Stimulated activated CD4-positive, alpha-beta T cell treated with anti-CD3 and anti-CD28 coated beads, Interleukin-15, amount 100 ng/mL, for 24 hours (primary cell): ENCODE data around the gene TEX14.
"Not testable (repeated sequence)": the region's sequence is repeated elsewhere in the genome, so short reads cannot be mapped to it uniquely, and the experiment has no call there.

ENCODE experiments used
- DNase-seq: peaks from one replicate; pipeline ENCODE4 v3.0.0-alpha.2; 2020

TEX14 gene

GRCh38 chr17:58557981-58558380 lies 133.9 kb downstream of the TEX14 start:
- no peak for DNase-seq

GRCh38 chr17:58556833-58557250 lies 135.0 kb downstream of the TEX14 start:
- no peak for DNase-seq

GRCh38 chr17:58555109-58555508 lies 136.7 kb downstream of the TEX14 start:
- DNase-seq, result not testable (repeated sequence)

DNA sequence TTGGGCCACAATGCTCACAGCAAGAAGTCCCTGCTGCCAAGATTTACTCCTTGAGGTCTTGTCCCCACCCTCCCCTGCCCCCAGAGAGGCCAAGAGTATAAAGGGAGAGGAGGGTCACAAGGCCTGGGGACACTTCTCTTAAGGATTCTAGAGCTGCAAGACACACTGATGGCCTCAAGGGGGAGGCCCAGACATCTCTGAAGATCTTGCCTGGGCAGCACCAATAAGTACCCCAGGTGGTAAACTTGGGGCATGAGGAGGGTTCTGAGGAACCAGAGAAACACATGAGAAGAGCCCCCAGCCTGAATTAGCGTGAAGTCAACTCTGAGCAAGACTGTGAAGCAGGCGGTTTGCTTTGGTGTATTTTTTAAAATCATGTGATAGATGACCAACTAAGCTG lies 150.6 kb downstream of the TEX14 start:
- no peak for DNase-seq

DNA sequence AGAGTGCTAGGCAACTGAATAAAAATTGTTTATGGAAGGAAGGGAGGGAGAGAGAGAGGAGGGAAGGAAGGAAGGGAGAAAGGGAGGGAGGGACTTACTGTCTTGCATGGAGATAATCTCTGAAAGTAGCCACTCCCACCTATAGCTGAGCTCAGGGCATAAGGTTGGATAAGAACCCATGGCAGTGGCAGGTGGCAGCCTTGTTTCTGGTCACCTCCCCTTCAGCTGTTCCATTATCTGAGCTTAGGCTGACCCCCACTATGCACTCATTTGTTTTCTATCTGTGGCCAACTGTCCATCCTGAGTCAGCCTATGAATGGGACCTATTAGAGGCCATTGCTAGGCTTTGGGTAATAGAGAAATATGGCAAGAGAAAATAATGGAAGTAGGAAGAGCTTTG lies 152.1 kb downstream of the TEX14 start:
- DNase-seq, result no peak

DNA sequence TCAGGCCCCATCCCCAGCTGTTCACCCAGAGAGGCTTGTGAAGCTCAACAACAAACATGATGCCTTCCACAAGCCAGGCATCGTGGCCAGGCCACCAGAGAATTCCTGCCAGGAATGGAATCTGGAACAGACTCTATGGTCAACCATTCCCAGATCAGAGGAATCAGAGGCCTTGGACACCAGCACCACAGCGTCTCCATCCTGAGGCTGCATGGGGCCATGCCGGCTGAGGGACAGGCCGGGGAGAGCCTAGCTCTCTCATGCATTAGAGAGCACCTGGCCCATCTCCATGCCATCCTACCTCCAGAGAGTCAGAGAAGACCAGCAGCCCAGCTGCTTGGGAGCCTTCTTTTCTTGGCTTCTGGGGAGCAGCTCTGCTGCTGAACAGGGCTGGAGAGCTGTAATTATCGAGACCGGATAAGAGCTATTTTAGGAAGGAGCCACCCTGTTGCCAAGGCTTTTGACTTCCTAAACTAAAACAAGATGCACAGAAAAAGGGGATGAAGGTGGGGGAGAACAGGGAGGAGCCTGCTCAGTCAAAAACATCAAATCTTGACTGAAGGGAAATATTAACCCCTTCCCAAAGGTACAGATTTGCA lies 152.9 kb downstream of the TEX14 start:
- no peak for DNase-seq

DNA sequence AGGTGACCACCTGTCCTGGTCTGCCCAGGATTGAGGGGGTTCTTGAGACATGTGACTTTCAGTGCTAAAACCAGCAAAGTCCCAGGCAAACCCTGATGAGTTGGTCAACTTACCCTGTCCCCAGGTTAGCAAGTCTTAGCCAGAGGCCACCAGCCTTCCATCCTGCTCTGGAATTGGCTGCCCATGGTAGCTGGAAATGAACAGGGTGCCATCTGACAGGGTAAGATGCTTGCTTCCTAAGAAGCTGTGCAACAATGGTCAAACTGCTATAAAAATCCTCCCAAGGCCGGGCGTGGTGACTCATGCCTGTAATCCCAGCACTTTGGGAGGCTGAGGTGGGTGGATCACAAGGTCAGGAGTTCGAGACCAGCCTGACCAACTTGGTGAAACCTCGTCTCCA lies 154.6 kb downstream of the TEX14 start:
- DNase-seq, result no peak

DNA sequence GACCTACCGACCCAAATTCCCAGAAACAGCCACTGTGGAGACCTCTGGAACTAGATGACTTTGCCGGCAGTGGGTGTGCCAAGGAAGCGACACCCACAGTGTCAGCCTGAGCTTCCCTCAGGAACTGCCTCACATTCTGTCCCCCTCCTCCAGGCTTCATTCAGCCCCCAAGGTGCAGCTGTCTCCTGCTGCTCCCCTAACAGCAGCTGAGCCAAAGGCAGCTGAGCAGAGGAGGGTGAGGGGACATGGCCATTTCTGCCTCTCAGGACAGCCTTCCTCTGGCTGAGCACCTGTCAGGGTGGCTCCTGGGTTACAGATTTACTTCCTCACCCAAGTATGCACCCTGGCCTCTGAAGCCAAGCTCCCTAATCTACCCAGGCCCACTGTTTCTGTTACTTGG lies 155.3 kb downstream of the TEX14 start:
- no peak for DNase-seq

GRCh38 chr17:58535431-58535830 lies 156.4 kb downstream of the TEX14 start:
- no peak for DNase-seq

DNA sequence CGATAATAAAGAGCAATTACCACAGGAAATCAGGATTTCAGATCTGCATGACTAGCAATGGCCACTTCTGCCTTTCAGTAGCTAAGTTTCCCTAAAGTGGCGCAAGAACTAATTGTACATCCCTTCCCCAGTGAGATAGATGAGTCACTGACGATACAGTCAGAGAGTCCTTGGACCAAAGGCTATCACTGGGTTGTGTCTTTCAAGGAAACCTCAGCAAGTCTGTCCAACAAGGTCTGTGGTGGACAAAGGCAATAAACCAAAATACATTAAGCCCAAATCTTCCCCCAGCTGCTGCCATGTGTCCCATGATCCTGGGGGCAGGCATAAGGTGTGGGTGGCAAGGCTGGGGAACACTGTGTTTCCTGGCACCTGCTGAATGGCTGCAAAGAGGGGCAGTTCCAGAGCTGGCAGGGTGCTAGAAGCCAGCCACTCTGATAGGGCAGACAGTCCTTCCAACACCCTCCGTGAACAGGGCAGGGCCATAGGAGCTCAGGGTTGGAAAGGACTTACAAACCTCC lies 156.9 kb downstream of the TEX14 start:
- DNase-seq, result no peak

GRCh38 chr17:58534331-58534730 lies 157.5 kb downstream of the TEX14 start:
- no peak for DNase-seq

GRCh38 chr17:58533616-58534188 lies 158.1 kb downstream of the TEX14 start:
- DNase-seq, result no peak

GRCh38 chr17:58532555-58532951 lies 159.3 kb downstream of the TEX14 start:
- DNase-seq, result no peak

GRCh38 chr17:58531661-58532554 lies 159.9 kb downstream of the TEX14 start:
- DNase-seq, result peak; percentile 72

GRCh38 chr17:58531122-58531521 lies 160.7 kb downstream of the TEX14 start:
- DNase-seq, result no peak

- DNase-seq, result no peak
Measured at GRCh38 chr17:58530655-58531054, 161.2 kb downstream of the TEX14 start.

DNA sequence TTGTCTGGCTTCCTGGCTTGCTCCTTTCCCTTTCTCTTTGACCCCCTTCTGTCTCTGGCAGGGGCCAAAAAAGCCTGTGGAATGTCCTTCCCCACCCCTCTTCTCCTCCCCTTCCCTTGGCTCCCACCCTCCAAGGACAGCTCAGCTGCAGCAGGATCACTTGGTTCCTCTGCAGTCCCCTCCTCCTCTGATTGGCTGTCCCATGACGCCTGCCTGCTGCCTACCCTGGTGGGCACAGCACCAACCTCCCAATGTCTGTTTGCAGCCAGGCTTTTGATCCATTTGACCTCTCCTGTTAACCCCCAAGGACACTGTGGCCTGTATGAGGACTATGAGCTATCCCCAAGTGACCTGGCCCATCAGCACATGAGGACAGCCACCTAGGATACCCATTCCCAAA lies 162.6 kb downstream of the TEX14 start:
- no peak for DNase-seq

DNA sequence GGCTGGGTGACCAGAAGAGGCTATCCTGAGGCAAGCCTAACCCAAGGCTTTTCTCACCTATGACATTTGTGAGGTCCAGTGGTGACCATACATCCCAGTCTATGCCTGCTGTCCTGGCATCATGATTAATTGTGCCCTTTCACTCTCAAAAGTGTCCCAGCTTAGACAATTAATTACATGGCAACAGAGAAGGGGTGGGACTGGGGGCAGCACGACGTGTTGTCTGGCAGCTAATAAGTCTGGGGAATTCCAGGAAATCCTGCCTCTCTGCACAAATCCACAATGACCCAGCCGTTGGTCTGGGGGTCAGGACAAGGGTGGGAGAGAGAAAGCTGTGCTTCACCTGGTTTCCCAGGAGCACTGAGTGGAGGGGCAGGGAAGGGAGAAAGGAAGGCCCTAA lies 163.4 kb downstream of the TEX14 start:
- no peak for DNase-seq

GRCh38 chr17:58527949-58528348 lies 163.9 kb downstream of the TEX14 start:
- no peak for DNase-seq

GRCh38 chr17:58527306-58527705 lies 164.5 kb downstream of the TEX14 start:
- no peak for DNase-seq

GRCh38 chr17:58525239-58525638 lies 166.6 kb downstream of the TEX14 start:
- DNase-seq, result no peak

GRCh38 chr17:58521680-58522079 lies 170.2 kb downstream of the TEX14 start:
- no peak for DNase-seq

- DNase-seq, result peak; percentile 22
Measured at GRCh38 chr17:58520843-58521430, 170.9 kb downstream of the TEX14 start.
